PC-3 (cell line): ENCODE data around the gene MINDY4B. TPM values are rescaled to one million over a fixed set of nuclear protein-coding genes. Genes with fewer than 3 reads are reported as not detected.
A peak's percentile ranks its signal among the peaks of the same experiment; 100 is the strongest.

Experiments
- ATAC-seq: fragments of 200-7000 bp; cut with Tn5 transposase; 2 replicates; pipeline ENCODE4 v1.9.1; 2020; ENCODE audit warnings: mild to moderate bottlenecking, moderate library complexity
- BruUV-seq: library from RNA; stranded (reverse); fragments of 400-500 nt; replicated peaks from 2 replicates; lab custom pipeline; 2021; lab: Mats Ljungman, UMichigan
- CTCF ChIA-PET: fragments of 300-600 bp; sonication (Branson Sonifier 250); formaldehyde crosslinking; loops from one replicate; lab custom pipeline; 2022; ENCODE audit warnings: antibody characterized with exemption; lab: Charles Lee
- POLR2A ChIA-PET: fragments of 300-600 bp; sonication (Branson Sonifier 250); formaldehyde crosslinking; loops from one replicate; lab custom pipeline; 2022; ENCODE audit warnings: antibody characterized with exemption; ENCODE audit not compliant: unreplicated experiment; lab: Charles Lee
- DNase-seq: peaks from one replicate; pipeline ENCODE4 v3.0.0-alpha.2; 2015
- H2AFZ ChIP-seq: fragments of 300-600 bp; sonication (generic); 2 replicates; pipeline ENCODE4 v1.6.0; 2016; ENCODE audit warnings: antibody characterized with exemption, low read length
- H3F3A ChIP-seq: fragments of 300-600 bp; sonication (generic); one replicate; pipeline ENCODE4 v1.6.0; 2017; ENCODE audit warnings: antibody characterized with exemption, low read length, control low read depth, mild to moderate bottlenecking; ENCODE audit not compliant: unreplicated experiment
- H3K27ac ChIP-seq: fragments of 300-600 bp; sonication (generic); 2 replicates; pipeline ENCODE4 v1.5.1; 2016; ENCODE audit warnings: mild to moderate bottlenecking, low read length
- H3K27me3 ChIP-seq: fragments of 300-600 bp; sonication (generic); 2 replicates; pipeline ENCODE4 v1.6.1; 2016; ENCODE audit warnings: low read length, mixed read lengths
- H3K36me3 ChIP-seq: fragments of 300-600 bp; sonication (generic); 2 replicates; pipeline ENCODE4 v1.6.1; 2016; ENCODE audit warnings: low read depth, mixed run types, low read length, mixed read lengths
- H3K4me1 ChIP-seq: fragments of 300-600 bp; sonication (generic); 2 replicates; pipeline ENCODE4 v1.5.1; 2016; ENCODE audit warnings: low read length; ENCODE audit not compliant: insufficient read depth
- H3K4me2 ChIP-seq: fragments of 300-600 bp; sonication (generic); 2 replicates; pipeline ENCODE4 v1.6.0; 2016; ENCODE audit warnings: low read length
- H3K4me3 ChIP-seq: fragments of 300-600 bp; sonication (generic); 2 replicates; pipeline ENCODE4 v1.5.1; 2016; ENCODE audit warnings: mild to moderate bottlenecking, low read length, mixed read lengths
- H3K79me2 ChIP-seq: fragments of 300-600 bp; sonication (generic); 2 replicates; pipeline ENCODE4 v1.6.1; 2017; ENCODE audit warnings: low read length, mixed read lengths
- H3K9ac ChIP-seq: fragments of 300-600 bp; sonication (generic); 2 replicates; pipeline ENCODE4 v1.6.0; 2016; ENCODE audit warnings: mild to moderate bottlenecking, low read length
- H3K9me2 ChIP-seq: fragments of 300-600 bp; sonication (generic); replicated peaks from 2 replicates; pipeline ENCODE4 v1.6.1; 2016; ENCODE audit warnings: mixed run types, low read length, mixed read lengths
- H3K9me3 ChIP-seq: fragments of 300-600 bp; sonication (generic); 2 replicates; pipeline ENCODE4 v1.6.1; 2016; ENCODE audit warnings: low read length, mixed read lengths
- H4K20me1 ChIP-seq: fragments of 300-600 bp; sonication (generic); 2 replicates; pipeline ENCODE4 v1.6.1; 2016; ENCODE audit warnings: low read length, mixed read lengths
- CTCF ChIP-seq: fragments of 300-600 bp; sonication (generic); conservative IDR thresholded peaks from 2 replicates; pipeline ENCODE4 v1.5.1; 2017; ENCODE audit warnings: antibody characterized with exemption, low read depth, mild to moderate bottlenecking, low read length
- EZH2 ChIP-seq: fragments of 300-600 bp; sonication (generic); IDR thresholded peaks from one replicate; pipeline ENCODE4 v1.6.1; 2017; ENCODE audit warnings: antibody characterized with exemption, mild to moderate bottlenecking, low read length; ENCODE audit not compliant: unreplicated experiment
- EZH2phosphoT487 ChIP-seq: fragments of 300-600 bp; sonication (generic); IDR thresholded peaks from 2 replicates; pipeline ENCODE4 v1.6.1; 2018; ENCODE audit warnings: mild to moderate bottlenecking, antibody characterized with exemption, low read length, borderline replicate concordance
- intact Hi-C: fragments of 100-400 bp; cut with micrococcal nuclease; formaldehyde crosslinking; loops from 2 replicates; pipeline ENCODE4 v1.9.0; 2023
- total RNA-seq: library from RNA; depleted of rRNA; stranded (reverse); fragments of >200 nt; gene quantifications from 2 replicates; pipeline ENCODE4 v1.2.3, GENCODE V29; 2014

The MINDY4B gene
- total RNA-seq, 1 experiment from 2014 or later, result not detected

DNA sequence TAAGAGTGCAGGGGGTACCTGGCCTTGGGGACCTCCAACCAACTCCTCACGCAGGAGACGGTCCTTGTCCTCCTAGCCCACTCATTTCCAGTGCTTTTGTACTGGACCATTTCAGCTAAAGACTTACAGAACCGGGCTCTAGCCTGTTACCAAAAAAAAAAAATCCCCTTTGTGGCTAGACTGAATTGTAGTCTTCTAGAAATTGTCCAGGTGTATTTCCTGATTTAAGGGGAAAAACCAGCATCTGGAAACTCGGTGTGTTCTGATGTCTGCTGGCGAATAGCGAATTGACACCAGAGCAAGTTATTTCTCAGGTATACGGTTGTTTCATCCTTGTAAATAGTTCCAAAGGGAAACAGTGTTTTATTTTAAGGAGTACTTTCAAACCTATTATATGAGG lies 21.1 kb upstream of the MINDY4B start:
- Histone ChIP-seq H3F3A (no peaks in the 10 kb centered on the region), H3K4me3 (no peak overlapping the region), H3K27ac (no peak overlapping the region), H3K9me2 (no peaks in the 10 kb centered on the region), H3K9ac (no peak overlapping the region), H3K79me2 (no peaks in the 10 kb centered on the region), H2AFZ (no peak overlapping the region), H3K9me3 (no peaks in the 10 kb centered on the region), H4K20me1 (no peaks in the 10 kb centered on the region), H3K4me1 (no peaks in the 10 kb centered on the region; the same call in 1 of the 2 replicates), H3K27me3 (peaks cover 42% of the 10 kb centered on the region), H3K4me2 (no peak overlapping the region), H3K36me3 (no peaks in the 10 kb centered on the region)
- TF ChIP-seq CTCF, result no peak
- no peak for TF ChIP-seq EZH2phosphoT487
- no peak for TF ChIP-seq EZH2
- ChIA-PET POLR2A (no interaction called here), CTCF (no interaction called here)
- DNase-seq, result no peak
- intact Hi-C loops, result no loop called here
- BruUV-seq, result no TSS peak
- no peak for ATAC-seq

DNA sequence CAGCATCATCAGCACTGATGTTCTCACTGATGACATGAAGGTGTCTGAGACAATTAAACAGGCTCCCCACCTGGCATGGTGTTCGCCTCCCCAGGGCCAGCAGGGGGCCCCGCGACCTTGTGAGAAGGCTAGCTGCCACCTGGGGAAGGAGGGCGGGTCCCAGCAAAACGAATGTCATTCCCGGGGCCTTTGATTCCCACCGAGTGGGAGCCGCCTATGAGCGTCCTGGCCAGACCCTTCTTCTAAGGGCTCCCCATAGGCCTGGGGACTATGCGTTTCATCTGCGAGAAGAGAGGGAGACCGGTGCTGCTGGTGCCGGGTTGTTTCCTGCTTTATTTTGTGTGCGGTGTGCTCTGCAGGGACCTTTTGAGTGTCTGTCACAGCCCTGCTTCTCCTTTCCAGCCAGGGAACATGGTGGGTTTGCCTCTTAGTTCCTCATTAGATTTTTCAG lies 20.5 kb upstream of the MINDY4B start:
- TF ChIP-seq CTCF (peak; percentile 93), EZH2 (no peak)
- ChIA-PET CTCF (no interaction called here), POLR2A (interaction anchor here (0.6 kb wide), 1 partner anchor 33 kb away, joined by 7 read pairs; no protein-coding TSS in a partner anchor)
- peak overlapping the region; percentile 13 for H2AFZ ChIP-seq
- peak overlapping the region; percentile 30; the same call in 1 of the 2 replicates for H3K4me3 ChIP-seq
- H3K79me2 ChIP-seq, result no peaks in the 10 kb centered on the region
- no peaks in the 10 kb centered on the region for H4K20me1 ChIP-seq
- H3K36me3 ChIP-seq, result no peaks in the 10 kb centered on the region
- no peaks in the 10 kb centered on the region; the same call in 1 of the 2 replicates for H3K4me1 ChIP-seq
- no peaks in the 10 kb centered on the region for H3K9me3 ChIP-seq
- intact Hi-C loops, result loop anchor here (1.0 kb wide), 2 partner anchors 161 to 221 kb away; no protein-coding TSS in a partner anchor
- DNase-seq (peak; percentile 61), ATAC-seq (peak; percentile 96)
- H3K27me3 ChIP-seq, result peaks cover 36% of the 10 kb centered on the region
- BruUV-seq, result no TSS peak
- H3K9me2 ChIP-seq, result no peaks in the 10 kb centered on the region
- H3F3A ChIP-seq, result no peaks in the 10 kb centered on the region
- no peak overlapping the region for H3K9ac ChIP-seq
- H3K27ac ChIP-seq, result no peak overlapping the region
- peak overlapping the region; percentile 68 for H3K4me2 ChIP-seq

GRCh38 chr3:150922611-150923010 lies 17.4 kb upstream of the MINDY4B start:
- POLR2A ChIA-PET, result no interaction called here
- Histone ChIP-seq H3K9me2 (no peaks in the 10 kb centered on the region), H3K4me1 (no peaks in the 10 kb centered on the region; the same call in 1 of the 2 replicates), H2AFZ (no peak overlapping the region), H3F3A (no peaks in the 10 kb centered on the region), H3K27me3 (peaks cover 30% of the 10 kb centered on the region), H3K4me3 (no peak overlapping the region), H3K79me2 (no peaks in the 10 kb centered on the region), H3K9me3 (no peaks in the 10 kb centered on the region), H3K4me2 (no peak overlapping the region), H3K27ac (no peak overlapping the region), H3K9ac (no peak overlapping the region), H4K20me1 (no peaks in the 10 kb centered on the region), H3K36me3 (no peaks in the 10 kb centered on the region)
- ATAC-seq, result no peak
- BruUV-seq, result no TSS peak
- intact Hi-C loops, result no loop called here
- CTCF ChIA-PET, result no interaction called here
- DNase-seq, result no peak
- TF ChIP-seq EZH2, result no peak
- no peak for TF ChIP-seq CTCF
- no peak for TF ChIP-seq EZH2phosphoT487
